GM21528 (cell line): ENCODE data around the gene TAF1C.
"Not testable (repeated sequence)": the region's sequence is repeated elsewhere in the genome, so short reads cannot be mapped to it uniquely, and the experiment has no call there.

Experiments used
- ATAC-seq: cut with Tn5 transposase; IDR thresholded peaks from one replicate; pipeline ENCODE4 v1.9.1; 2021; ENCODE audit warnings: mild to moderate bottlenecking, moderate library complexity; ENCODE audit not compliant: unreplicated experiment, low FRiP score

The TAF1C gene

GRCh38 chr16:84212154-84212553 lies 25.3 kb upstream of the TAF1C start:
- ATAC-seq = no peak

- no peak for ATAC-seq
These were observed 23.1 kb upstream of the TAF1C start for GRCh38 chr16:84209989-84210388.

- ATAC-seq = no peak
These were observed 21.0 kb upstream of the TAF1C start for GRCh38 chr16:84207879-84208278.

GRCh38 chr16:84207251-84207650 lies 20.4 kb upstream of the TAF1C start:
- ATAC-seq = no peak

- no peak for ATAC-seq
These were observed 19.3 kb upstream of the TAF1C start for GRCh38 chr16:84205976-84206691.

- ATAC-seq = not testable (repeated sequence)
These were observed 18.3 kb upstream of the TAF1C start for GRCh38 chr16:84205123-84205522.

GRCh38 chr16:84204551-84204950 lies 17.7 kb upstream of the TAF1C start:
- not testable (repeated sequence) for ATAC-seq

- no peak for ATAC-seq
These were observed 13.0 kb upstream of the TAF1C start for GRCh38 chr16:84199861-84200260.

GRCh38 chr16:84199097-84199496 lies 12.2 kb upstream of the TAF1C start:
- no peak for ATAC-seq

GRCh38 chr16:84198401-84198800 lies 11.5 kb upstream of the TAF1C start:
- no peak for ATAC-seq

- ATAC-seq = no peak
These were observed 10.7 kb upstream of the TAF1C start for GRCh38 chr16:84197466-84198128.

- ATAC-seq = no peak
These were observed 10.0 kb upstream of the TAF1C start for GRCh38 chr16:84196727-84197394.

GRCh38 chr16:84196101-84196500 lies 9.2 kb upstream of the TAF1C start:
- no peak for ATAC-seq

- no peak for ATAC-seq
These were observed 8.6 kb upstream of the TAF1C start for GRCh38 chr16:84195201-84196093.

GRCh38 chr16:84194470-84195200 lies 7.8 kb upstream of the TAF1C start:
- ATAC-seq = no peak

GRCh38 chr16:84194018-84194417 lies 7.2 kb upstream of the TAF1C start:
- ATAC-seq = no peak

- ATAC-seq = no peak
These were observed 6.6 kb upstream of the TAF1C start for GRCh38 chr16:84193480-84193879.

GRCh38 chr16:84191466-84191865 lies 4.6 kb upstream of the TAF1C start:
- ATAC-seq = no peak

GRCh38 chr16:84190731-84191388 lies 4.0 kb upstream of the TAF1C start, which contains the start of gene ADAD2:
Gene ADAD2, plus strand, starts transcription at chr16:84191157. Its CDS starts 74 bp downstream, at chr16:84191231.
- ATAC-seq = no peak
